Renal pelvis (tissue), 3 donors: ENCODE results near the gene TAS2R7. TPM values are rescaled to one million over a fixed set of nuclear protein-coding genes. Genes with fewer than 3 reads are reported as not detected.

ENCODE experiments used
- polyA plus RNA-seq, 3 donors: library from polyadenylated mRNA; unstranded; fragments of 120-200 nt; gene quantifications; one replicate each; pipeline ENCODE4 v1.2.1, GENCODE V29; 2013; ENCODE audit not compliant: insufficient read length in 3 of 3

The TAS2R7 gene
- polyA plus RNA-seq, 3 donors: not detected

Other genes starting within 250 kb of the TAS2R7 start
- 10 to 100 TPM; 36.4 to 43.2 (median 41.1) TPM for gene MAGOHB, start 189.0 kb downstream of the TAS2R7 start, polyA plus RNA-seq
- gene STYK1, start 128.6 kb downstream of the TAS2R7 start, polyA plus RNA-seq: 1 to 10 TPM in 2 of 3 donors, under 1 TPM in 1; 0.67 to 1.8 (median 1.1) TPM
- gene YBX3, start 79.3 kb downstream of the TAS2R7 start, polyA plus RNA-seq: 100 to 1,000 TPM; 224 to 279 (median 226) TPM
- not detected for gene TAS2R8, start 4.7 kb upstream of the TAS2R7 start, polyA plus RNA-seq
- not detected for gene TAS2R9, start 7.5 kb upstream of the TAS2R7 start, polyA plus RNA-seq
- gene TAS2R10, start 23.7 kb upstream of the TAS2R7 start, polyA plus RNA-seq: 1 to 10 TPM; 1.6 to 3.6 (median 3.1) TPM
- 10 to 100 TPM in 2 of 3 donors, 1 to 10 TPM in 1; 5.9 to 11.3 (median 11.3) TPM for gene PRR4, start 46.8 kb upstream of the TAS2R7 start, polyA plus RNA-seq
- gene PRH1, start 81.6 kb upstream of the TAS2R7 start, polyA plus RNA-seq: 10 to 100 TPM; 12.7 to 16.6 (median 15.1) TPM
- under 1 TPM; 0.10 to 0.25 (median 0.13) TPM for gene TAS2R13, start 106.9 kb upstream of the TAS2R7 start, polyA plus RNA-seq
- under 1 TPM; 0.37 to 0.43 (median 0.40) TPM for gene PRH2, start 126.6 kb upstream of the TAS2R7 start, polyA plus RNA-seq
- gene TAS2R14, start 136.6 kb upstream of the TAS2R7 start, polyA plus RNA-seq: 1 to 10 TPM; 2.6 to 5.3 (median 5.1) TPM
- under 1 TPM; 0.09 to 0.24 (median 0.18) TPM for gene TAS2R50, start 184.3 kb upstream of the TAS2R7 start, polyA plus RNA-seq
- 1 to 10 TPM in 2 of 3 donors, under 1 TPM in 1; 0.85 to 2.8 (median 2.5) TPM for gene TAS2R20, start 195.7 kb upstream of the TAS2R7 start, polyA plus RNA-seq
- 1 to 10 TPM; 1.4 to 1.6 (median 1.5) TPM for gene TAS2R19, start 220.0 kb upstream of the TAS2R7 start, polyA plus RNA-seq
- 1 to 10 TPM in 2 of 3 donors, under 1 TPM in 1; 0.88 to 2.0 (median 2.0) TPM for gene TAS2R31, start 228.8 kb upstream of the TAS2R7 start, polyA plus RNA-seq